Body of pancreas (tissue), 4 donors: Measurements from ENCODE around the gene LYPD5.

ENCODE experiments used
- CTCF ChIP-seq, 7 experiments: fragments of 450-650 bp in 4 of 7; fragments of 200-600 bp in 3 of 7; sonication (generic) in 3 of 7; IDR thresholded peaks; one replicate each; pipeline ENCODE4 v1.5.1; 2016 to 2019; ENCODE audit warnings: antibody characterized with exemption in 7 of 7
- POLR2A ChIP-seq, 3 donors: fragments of 450-650 bp; IDR thresholded peaks; one replicate each; pipeline ENCODE4 v1.6.1; 2016; ENCODE audit warnings: antibody characterized with exemption in 3 of 3, mild to moderate bottlenecking in 2 of 3

DNA sequence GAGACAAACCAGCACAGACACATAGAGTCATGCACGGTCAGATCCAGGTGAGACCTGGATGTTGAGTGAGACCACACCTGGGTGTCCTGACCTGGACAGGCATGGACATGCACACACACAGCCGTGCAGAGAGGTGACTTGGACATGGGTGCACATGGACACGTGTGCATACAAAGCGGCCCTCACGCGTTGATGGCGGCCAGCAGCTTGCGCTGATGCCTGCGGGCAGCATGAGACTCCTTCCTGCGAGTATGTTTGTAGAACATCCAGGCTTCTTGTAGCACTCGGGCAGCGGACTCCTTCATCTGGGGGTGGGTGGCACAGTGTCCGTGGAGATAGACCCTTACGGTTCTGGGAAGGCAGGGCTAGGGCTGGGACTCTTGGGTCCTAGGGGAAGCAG is 33.0 kb downstream of the LYPD5 start:
- TF ChIP-seq CTCF (IDR thresholded peaks at IDR 0.05): no peak
- TF ChIP-seq POLR2A (IDR thresholded peaks at IDR 0.05): no peak
